Mucosa of descending colon (tissue), 3 donors: ENCODE results near the gene JAGN1. TPM values are rescaled to one million over a fixed set of nuclear protein-coding genes. Genes with fewer than 3 reads are reported as not detected.

Experiments used
- ATAC-seq: fragments of 200-7000 bp; cut with Tn5 transposase; one replicate; pipeline ENCODE4 v1.9.1; 2020; ENCODE audit warnings: mild to moderate bottlenecking, moderate library complexity
- DNase-seq, 3 donors: peaks; one replicate each; pipeline ENCODE4 v3.0.0-alpha.2; 2020
- H3K36me3 ChIP-seq: fragments of 200-600 bp; one replicate; pipeline ENCODE4 v1.8.0; 2021; ENCODE audit warnings: low read depth, mild to moderate bottlenecking
- H3K4me1 ChIP-seq: fragments of 200-600 bp; one replicate; pipeline ENCODE4 v1.8.0; 2021; ENCODE audit warnings: low read depth, mild to moderate bottlenecking
- H3K4me3 ChIP-seq: fragments of 200-600 bp; one replicate; pipeline ENCODE4 v1.8.0; 2021; ENCODE audit warnings: mild to moderate bottlenecking
- H3K9me3 ChIP-seq: fragments of 200-600 bp; one replicate; pipeline ENCODE4 v1.8.0; 2021; ENCODE audit warnings: mild to moderate bottlenecking
- CTCF ChIP-seq: fragments of 200-600 bp; IDR thresholded peaks from one replicate; pipeline ENCODE4 v1.8.0; 2022; ENCODE audit warnings: antibody characterized with exemption, mild to moderate bottlenecking
- intact Hi-C, 2 donors: fragments of 100-400 bp; cut with DNase I in 1 of 2; cut with micrococcal nuclease in 1 of 2; formaldehyde crosslinking; loops; one replicate each; pipeline versions ENCODE4 v1.11.0 to v1.11.1; 2022; cut with DNase I, micrococcal nuclease
- total RNA-seq, 3 donors: library from RNA; stranded (reverse); fragmentation: NEBNext Ultra II Directional in 2 of 3; extraction: Animal tissue kit (Norgen Biotek cat#: 25700) in 2 of 3; gene quantifications; one replicate each; pipeline versions ENCODE4 v1.2.1 to v1.2.4, GENCODE V29; 2021 to 2023
- donor health status: DM: no; HTN: no; CAD: no; lungs with moderate emphysema.
- donor health status: DM: no; HTN: no; CAD: no.
- donor health status: DM: no; HTN: yes; CAD: no.

The JAGN1 gene
- total RNA-seq, 3 donors from 2014 or later, result 29.6 to 41.5 (median 36.6) TPM

GRCh38 chr3:9876991-9877390 is 13.4 kb upstream of the JAGN1 start:
- intact Hi-C loops, result no loop called here
- no peak for ATAC-seq
- H3K4me1 ChIP-seq, result no peaks in the 10 kb centered on the region
- no peaks in the 10 kb centered on the region for H3K36me3 ChIP-seq
- TF ChIP-seq CTCF, result no peak
- H3K9me3 ChIP-seq, result no peaks in the 10 kb centered on the region
- no peak overlapping the region for H3K4me3 ChIP-seq
- no peak for DNase-seq

GRCh38 chr3:9878700-9879099 is 11.7 kb upstream of the JAGN1 start:
- ATAC-seq (peak; percentile 99), DNase-seq (peak in 2 of 3 donors; percentile 30 to 49)
- no peak overlapping the region for H3K4me3 ChIP-seq
- H3K9me3 ChIP-seq, result no peaks in the 10 kb centered on the region
- H3K36me3 ChIP-seq, result no peaks in the 10 kb centered on the region
- intact Hi-C loops, result no loop called here
- H3K4me1 ChIP-seq, result no peaks in the 10 kb centered on the region
- TF ChIP-seq CTCF, result no peak

GRCh38 chr3:9879830-9880549 is 10.4 kb upstream of the JAGN1 start, which contains the start of gene CIDEC:
Gene CIDEC, minus strand, starts transcription at chr3:9880253. Its CDS starts 1,767 bp downstream, at chr3:9878486.
- no peak for TF ChIP-seq CTCF
- Histone ChIP-seq H3K4me3 (no peak within 1 kb of the TSS), H3K9me3 (no peaks in the 10 kb centered on the region), H3K36me3 (no peaks in the 10 kb centered on the region), H3K4me1 (no peaks in the 10 kb centered on the region)
- intact Hi-C loops, result no loop called here
- no peak for ATAC-seq
- DNase-seq, result no peak

GRCh38 chr3:9881441-9881840 is 9.0 kb upstream of the JAGN1 start:
- no peak for TF ChIP-seq CTCF
- DNase-seq, result no peak

GRCh38 chr3:9883706-9884554 is 6.5 kb upstream of the JAGN1 start:
- no peak for TF ChIP-seq CTCF
- DNase-seq, result no peak
- intact Hi-C loops, result no loop called here
- no peak overlapping the region for H3K4me3 ChIP-seq
- no peak for ATAC-seq
- no peaks in the 10 kb centered on the region for H3K9me3 ChIP-seq
- no peaks in the 10 kb centered on the region for H3K4me1 ChIP-seq
- no peaks in the 10 kb centered on the region for H3K36me3 ChIP-seq

More at GRCh38 chr3:9881441-9881840, 9.0 kb upstream of the JAGN1 start:
- no peak for ATAC-seq
- no peaks in the 10 kb centered on the region for H3K36me3 ChIP-seq
- no peaks in the 10 kb centered on the region for H3K4me1 ChIP-seq
- intact Hi-C loops, result no loop called here
- H3K4me3 ChIP-seq, result no peak overlapping the region
- H3K9me3 ChIP-seq, result no peaks in the 10 kb centered on the region
